Measurements from ENCODE around the gene MYO15B.

MYO15B gene

GRCh38 chr17:75665981-75666380, 78.4 kb downstream of the MYO15B start:
- DNase-seq (ENCODE audit: low read depth): no peak

- peak; percentile 96 for DNase-seq (ENCODE audit: low read depth)
Measured at GRCh38 chr17:75666959-75667790, 79.6 kb downstream of the MYO15B start, which contains the start of the genes RECQL5 and SAP30BP. Gene RECQL5 (minus strand): TSS chr17:75667154. CDS start chr17:75666557, 597 bp downstream. Gene SAP30BP (plus strand): TSS chr17:75667338. CDS start chr17:75667373, 35 bp downstream.

- DNase-seq (ENCODE audit: low read depth): no peak
Measured at GRCh38 chr17:75667825-75668224, 80.2 kb downstream of the MYO15B start.

- no peak for DNase-seq (ENCODE audit: low read depth)
Measured at GRCh38 chr17:75668489-75668888, 80.9 kb downstream of the MYO15B start.

DNA sequence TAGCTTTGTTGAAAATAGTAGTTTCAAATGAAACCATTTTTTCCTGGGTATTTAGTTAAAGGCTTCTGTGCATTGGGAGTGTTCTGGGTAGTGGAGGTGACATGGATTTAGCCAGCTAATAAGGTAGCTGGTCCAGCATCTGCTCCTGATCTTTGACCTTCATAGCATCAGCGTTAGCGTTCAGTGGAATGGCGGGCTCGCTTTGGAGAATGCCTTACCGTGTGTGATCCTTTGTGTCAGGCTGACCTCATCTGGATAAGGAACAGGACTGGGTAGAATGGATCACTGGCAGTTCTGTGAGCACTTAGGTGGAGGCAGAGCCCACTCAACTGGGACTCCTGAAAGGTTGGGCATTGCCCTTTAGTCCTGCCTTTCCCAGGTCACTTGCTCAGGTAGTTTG, 83.3 kb downstream of the MYO15B start:
- no peak for DNase-seq (ENCODE audit: low read depth)

GRCh38 chr17:75672011-75672410, 84.4 kb downstream of the MYO15B start:
- no peak for DNase-seq (ENCODE audit: low read depth)

- no peak for DNase-seq (ENCODE audit: low read depth)
Measured at GRCh38 chr17:75673487-75673886, 85.9 kb downstream of the MYO15B start.

Data from stimulated activated CD4-positive, alpha-beta T cell treated with anti-CD3 and anti-CD28 coated beads, Interleukin-2, amount 100 ng/mL, for 4 hours (primary cell).